DLD1 (cell line): ENCODE measurements around the gene SPATS2.

Source experiments
- in situ Hi-C: cut with HindIII; loops from 2 replicates; pipeline ENCODE4 v1.10.0; 2017; ENCODE audit warnings: low sequenced_read_pairs

Gene SPATS2

GRCh38 chr12:49538510-49539403 lies 171.5 kb downstream of the SPATS2 start, which contains the start of gene KCNH3:
Gene KCNH3, plus strand, starts transcription at chr12:49539030. Its CDS starts 387 bp downstream, at chr12:49539417.
- in situ Hi-C loops: no loop called here

GRCh38 chr12:49539406-49540228 lies 172.4 kb downstream of the SPATS2 start:
- in situ Hi-C loops: no loop called here

GRCh38 chr12:49540229-49541139 lies 173.2 kb downstream of the SPATS2 start:
- in situ Hi-C loops: no loop called here

DNA sequence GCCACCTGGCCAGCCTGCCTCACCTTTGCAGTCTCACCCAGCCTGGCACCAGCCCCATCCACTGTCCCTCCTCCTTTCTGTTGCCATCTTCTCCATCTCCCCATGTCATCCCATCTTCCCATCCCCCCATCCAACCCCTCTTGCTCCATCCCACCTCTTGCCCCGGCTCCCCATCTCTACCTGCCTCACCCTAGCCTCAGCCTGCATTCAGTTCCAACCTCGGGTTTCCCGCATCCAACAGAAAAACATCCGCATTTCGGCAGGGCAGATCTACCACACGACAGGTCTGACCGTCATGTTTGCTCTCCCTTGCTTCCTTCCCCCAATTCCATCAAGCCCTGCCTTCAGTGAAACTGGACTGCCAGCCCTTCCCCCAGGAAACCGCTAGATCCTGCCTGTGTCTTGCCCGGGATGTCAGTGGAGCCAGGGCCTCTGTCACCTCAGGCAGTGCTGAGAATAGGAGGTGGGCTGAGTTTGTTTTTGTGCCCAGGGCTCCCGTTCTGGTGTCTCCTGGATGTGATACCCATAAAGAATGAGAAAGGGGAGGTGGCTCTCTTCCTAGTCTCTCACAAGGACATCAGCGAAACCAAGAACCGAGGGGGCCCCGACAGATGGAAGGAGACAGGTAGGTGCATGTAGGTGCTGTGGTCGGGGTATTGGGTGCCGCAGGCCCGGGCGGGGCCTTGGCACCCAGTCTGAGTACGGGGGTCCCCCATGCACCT lies 174.0 kb downstream of the SPATS2 start:
- in situ Hi-C loops: no loop called here

DNA sequence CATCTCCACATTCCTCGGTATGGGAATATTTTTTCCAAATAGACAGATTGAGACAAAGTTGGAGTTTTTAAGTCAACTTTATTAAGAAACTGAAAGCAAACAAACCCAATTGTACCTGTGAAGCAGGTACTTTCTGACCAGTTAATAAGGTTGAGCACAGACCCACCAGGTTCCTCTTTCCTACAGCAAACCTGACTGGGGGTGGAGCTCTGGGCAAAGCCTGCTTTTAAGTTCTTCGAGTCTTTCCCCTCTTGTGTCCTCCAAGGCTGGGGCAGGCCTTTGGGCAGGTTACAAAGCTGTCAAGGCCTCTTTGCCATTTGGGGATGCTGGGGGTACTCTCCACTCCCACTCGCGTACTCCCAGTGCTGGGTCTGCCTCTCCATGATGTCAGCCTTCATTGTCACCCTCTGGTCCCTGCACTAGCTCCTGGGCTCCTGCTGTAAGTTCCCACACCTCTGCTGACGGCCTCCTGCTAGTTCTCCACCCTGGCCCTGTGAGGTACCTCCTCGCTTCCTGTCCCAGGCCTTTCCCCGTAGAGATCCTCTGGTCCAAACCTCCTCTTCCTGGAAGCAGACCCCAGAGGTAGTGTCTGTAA lies 174.7 kb downstream of the SPATS2 start:
- in situ Hi-C loops: no loop called here

- in situ Hi-C loops: no loop called here
Observed at GRCh38 chr12:49542592-49543160, 175.4 kb downstream of the SPATS2 start.

DNA sequence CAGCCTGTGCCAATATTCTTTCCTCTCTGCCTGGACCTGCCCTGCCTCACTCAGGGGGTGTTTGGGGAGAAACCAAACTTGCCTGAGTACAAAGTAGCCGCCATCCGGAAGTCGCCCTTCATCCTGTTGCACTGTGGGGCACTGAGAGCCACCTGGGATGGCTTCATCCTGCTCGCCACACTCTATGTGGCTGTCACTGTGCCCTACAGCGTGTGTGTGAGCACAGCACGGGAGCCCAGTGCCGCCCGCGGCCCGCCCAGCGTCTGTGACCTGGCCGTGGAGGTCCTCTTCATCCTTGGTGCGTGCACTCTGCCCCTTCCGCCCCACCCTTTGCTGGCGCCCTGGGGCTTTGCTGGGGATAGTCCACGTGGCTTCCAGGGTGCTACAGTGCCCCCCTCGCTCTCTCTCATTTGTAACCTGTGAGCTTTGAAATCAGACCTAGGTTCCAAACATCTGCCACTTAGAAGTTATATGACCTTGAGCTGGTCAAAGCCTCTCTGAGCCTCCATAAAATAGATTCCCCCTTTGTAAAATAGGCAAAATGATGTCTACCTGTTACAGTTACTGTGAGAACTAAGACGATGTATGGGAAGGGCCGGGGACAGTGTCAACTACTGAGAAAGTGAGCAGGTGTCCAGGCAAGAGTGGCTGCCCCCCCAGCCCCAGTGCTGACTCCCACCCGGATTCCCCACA lies 176.1 kb downstream of the SPATS2 start:
- in situ Hi-C loops: no loop called here

DNA sequence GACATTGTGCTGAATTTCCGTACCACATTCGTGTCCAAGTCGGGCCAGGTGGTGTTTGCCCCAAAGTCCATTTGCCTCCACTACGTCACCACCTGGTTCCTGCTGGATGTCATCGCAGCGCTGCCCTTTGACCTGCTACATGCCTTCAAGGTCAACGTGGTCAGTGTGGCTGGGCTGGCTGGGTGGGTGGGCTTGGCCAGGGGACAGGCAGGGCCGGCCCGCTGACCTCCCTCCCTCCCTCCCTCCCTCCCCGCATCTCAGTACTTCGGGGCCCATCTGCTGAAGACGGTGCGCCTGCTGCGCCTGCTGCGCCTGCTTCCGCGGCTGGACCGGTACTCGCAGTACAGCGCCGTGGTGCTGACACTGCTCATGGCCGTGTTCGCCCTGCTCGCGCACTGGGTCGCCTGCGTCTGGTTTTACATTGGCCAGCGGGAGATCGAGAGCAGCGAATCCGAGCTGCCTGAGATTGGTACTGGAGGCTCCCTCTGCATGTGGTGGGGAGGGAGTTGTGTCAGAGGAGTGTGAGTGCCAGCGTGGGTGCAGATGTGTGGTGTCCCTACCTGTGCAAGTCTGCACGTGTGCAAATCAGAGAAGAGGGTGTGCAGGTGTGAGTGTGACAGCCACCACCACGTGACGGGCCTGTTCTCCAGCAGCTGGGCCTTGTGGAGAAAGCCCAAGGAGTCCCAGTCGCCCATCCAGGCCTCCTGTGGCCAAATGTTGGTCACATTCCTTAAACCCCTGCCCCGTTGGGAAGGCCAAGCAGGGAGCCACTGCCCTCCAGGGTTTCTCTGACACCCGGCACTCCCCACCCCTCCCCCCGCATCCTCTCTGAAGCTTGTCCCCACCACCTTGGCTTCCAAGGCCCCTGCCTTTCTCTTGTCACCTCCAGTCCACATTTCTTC lies 176.9 kb downstream of the SPATS2 start:
- in situ Hi-C loops: no loop called here

- in situ Hi-C loops: no loop called here
Observed at GRCh38 chr12:49545815-49546214, 178.6 kb downstream of the SPATS2 start.

- in situ Hi-C loops: no loop called here
Observed at GRCh38 chr12:49546481-49546880, 179.2 kb downstream of the SPATS2 start.

DNA sequence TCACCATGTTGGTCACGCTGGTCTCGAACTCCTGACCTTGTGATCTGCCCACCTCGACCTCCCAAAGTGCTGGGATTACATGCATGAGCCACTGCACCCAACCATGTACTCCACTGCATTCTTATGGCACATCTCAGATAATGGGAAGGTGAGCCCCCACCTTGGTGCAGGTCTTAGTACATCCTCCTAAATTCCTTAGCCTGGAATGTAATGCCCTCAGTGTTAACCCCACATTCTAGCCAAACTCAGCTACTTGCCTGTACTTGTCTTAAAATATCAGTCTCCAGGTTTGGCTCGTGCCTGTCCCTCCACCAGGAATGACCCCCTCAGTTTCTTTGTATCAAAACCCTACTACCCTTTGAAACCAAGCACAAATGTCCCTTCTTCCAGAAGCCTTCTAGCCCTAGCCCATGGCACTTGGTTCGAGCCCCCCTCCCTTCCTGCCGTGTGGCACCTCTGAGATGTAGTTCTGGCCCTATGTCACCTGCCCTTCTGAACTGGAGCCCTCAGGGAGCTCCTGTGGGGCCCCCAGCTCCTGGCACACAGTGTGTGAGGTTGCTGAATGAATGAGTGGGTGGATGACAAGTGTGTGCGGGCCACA lies 179.9 kb downstream of the SPATS2 start:
- in situ Hi-C loops: no loop called here

GRCh38 chr12:49548481-49548821 lies 181.2 kb downstream of the SPATS2 start:
- in situ Hi-C loops: no loop called here

DNA sequence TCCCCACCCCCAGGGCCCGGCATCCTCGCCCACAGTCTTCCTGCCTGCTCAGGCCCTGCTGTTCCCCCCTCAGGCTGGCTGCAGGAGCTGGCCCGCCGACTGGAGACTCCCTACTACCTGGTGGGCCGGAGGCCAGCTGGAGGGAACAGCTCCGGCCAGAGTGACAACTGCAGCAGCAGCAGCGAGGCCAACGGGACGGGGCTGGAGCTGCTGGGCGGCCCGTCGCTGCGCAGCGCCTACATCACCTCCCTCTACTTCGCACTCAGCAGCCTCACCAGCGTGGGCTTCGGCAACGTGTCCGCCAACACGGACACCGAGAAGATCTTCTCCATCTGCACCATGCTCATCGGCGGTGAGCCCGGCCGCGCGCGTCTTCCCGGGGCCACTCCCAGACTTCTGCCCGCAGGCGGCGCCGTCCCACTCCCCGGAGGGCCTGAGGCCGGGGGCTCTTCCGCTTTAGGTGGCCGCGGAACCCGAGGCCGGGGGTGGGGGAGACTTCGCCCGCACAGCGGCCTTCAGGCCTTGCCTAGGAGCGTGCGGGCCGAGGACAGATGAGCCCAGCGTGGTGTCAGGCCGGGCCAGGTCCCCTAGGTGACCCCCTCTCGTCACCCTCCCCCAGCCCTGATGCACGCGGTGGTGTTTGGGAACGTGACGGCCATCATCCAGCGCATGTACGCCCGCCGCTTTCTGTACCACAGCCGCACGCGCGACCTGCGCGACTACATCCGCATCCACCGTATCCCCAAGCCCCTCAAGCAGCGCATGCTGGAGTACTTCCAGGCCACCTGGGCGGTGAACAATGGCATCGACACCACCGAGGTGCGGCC lies 181.8 kb downstream of the SPATS2 start:
- in situ Hi-C loops: no loop called here

- in situ Hi-C loops: no loop called here
Observed at GRCh38 chr12:49549735-49550692, 182.8 kb downstream of the SPATS2 start.

- in situ Hi-C loops: no loop called here
Observed at GRCh38 chr12:49550693-49551252, 183.5 kb downstream of the SPATS2 start.
